HG02571 (cell line): Measurements from ENCODE around the gene PYROXD2.

Experiments
- ATAC-seq: cut with Tn5 transposase; IDR thresholded peaks from one replicate; pipeline ENCODE4 v1.9.1; 2021; ENCODE audit warnings: mild to moderate bottlenecking, moderate library complexity; ENCODE audit not compliant: unreplicated experiment

The PYROXD2 gene

GRCh38 chr10:98416606-98417388, 1.8 kb upstream of the PYROXD2 start:
- no peak for ATAC-seq

- no peak for ATAC-seq
These were observed 743 bp upstream of the PYROXD2 start for GRCh38 chr10:98415731-98416119.

DNA sequence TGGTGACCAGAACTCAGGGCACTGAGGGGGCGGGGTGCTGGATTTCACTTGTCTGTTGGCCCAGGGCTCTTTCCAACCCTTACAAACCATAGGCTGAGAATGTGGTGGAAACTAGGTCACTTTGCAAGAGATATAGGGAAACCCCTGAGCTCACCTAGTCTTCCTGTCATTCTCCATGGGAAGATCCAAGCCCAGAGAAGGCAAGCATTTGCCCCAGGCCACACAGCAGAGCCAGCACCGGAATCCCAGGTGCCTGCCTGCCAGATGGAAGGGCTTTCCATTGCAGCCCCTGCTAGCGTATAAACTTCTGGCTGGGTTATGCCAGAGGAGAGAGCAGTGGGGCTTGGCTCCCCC, 427 bp downstream of the PYROXD2 start:
- ATAC-seq: no peak

GRCh38 chr10:98411768-98412167, 3.2 kb downstream of the PYROXD2 start:
- ATAC-seq: no peak

- ATAC-seq: no peak
These were observed 3.8 kb downstream of the PYROXD2 start for GRCh38 chr10:98411166-98411565.

DNA sequence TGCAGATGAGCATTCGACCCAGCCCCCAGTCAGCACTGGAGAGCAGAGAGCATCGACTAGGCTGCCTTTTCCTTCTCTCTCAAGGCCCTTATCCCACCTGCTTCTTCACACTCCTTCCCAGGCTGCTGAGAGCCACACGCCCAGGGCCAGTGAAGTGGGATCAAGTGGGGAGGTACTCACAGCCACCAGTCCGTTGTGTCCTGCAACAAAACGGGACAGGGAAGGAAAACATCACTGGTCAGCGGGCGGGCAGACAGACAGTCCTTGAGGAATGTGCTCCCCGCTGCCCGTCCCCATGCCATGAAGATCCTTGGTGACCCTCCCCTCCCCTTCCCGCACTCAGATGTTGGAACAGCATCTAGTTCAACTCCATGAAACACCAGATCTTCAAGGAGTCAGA, 4.2 kb downstream of the PYROXD2 start:
- no peak for ATAC-seq

- ATAC-seq: no peak
These were observed 4.7 kb downstream of the PYROXD2 start for GRCh38 chr10:98410135-98410743.

GRCh38 chr10:98408799-98409198, 6.2 kb downstream of the PYROXD2 start:
- no peak for ATAC-seq

GRCh38 chr10:98407744-98408241, 7.2 kb downstream of the PYROXD2 start:
- ATAC-seq: no peak

GRCh38 chr10:98407017-98407743, 7.8 kb downstream of the PYROXD2 start:
- ATAC-seq: no peak

DNA sequence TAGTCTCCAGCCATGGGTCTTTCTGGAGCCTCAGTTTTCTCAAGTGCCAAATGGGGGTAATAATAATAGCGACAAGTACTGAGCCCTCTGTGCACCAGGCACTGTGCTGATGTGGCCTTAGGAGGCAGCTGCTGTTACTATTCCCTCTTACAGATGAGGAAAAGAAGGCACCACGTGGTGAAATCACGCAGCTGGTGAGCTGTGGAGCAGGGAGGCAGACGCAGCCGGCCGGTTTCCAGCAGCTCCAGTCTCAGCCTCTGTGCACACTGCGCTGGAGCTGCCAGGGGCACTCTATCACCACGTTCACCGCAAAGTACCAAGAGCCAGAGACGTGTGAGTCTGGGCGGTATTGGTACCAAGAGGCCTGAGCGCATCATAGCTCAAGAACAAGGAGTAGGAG, 9.6 kb downstream of the PYROXD2 start:
- ATAC-seq: no peak

- peak; percentile 49 for ATAC-seq
These were observed 10.2 kb downstream of the PYROXD2 start for GRCh38 chr10:98404571-98405359.

DNA sequence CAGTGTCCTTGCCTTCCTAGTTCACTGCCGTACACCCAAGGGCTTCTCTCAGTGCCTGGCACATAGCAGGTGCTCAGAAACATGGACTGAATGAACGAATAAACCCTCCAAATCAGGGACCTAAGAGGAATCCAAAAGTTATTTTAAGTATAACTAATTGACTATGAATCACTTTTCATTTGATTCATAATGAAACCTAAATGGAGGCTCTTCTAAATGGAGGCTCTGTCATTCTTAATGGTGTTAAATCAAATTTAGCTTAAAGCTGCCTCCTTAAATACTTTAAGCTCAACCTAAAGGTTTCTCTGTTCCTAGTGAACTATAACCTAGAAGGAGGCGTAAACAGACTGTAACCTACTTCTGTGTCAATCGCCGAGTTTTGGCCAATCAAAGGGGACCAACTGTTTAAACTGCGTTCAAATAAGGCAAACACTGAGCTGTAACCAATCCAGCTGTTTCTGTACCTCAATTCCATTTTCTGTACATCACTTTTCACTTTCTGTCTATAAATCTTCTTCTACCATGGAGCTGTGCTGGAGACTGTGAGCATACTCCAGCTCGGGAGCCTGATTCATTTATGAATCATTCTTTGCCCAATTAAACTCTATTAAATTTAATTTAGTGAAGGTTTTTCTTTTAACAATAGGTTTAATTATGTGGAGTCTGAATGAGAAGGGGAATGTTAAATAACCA, 11.0 kb downstream of the PYROXD2 start:
- no peak for ATAC-seq

DNA sequence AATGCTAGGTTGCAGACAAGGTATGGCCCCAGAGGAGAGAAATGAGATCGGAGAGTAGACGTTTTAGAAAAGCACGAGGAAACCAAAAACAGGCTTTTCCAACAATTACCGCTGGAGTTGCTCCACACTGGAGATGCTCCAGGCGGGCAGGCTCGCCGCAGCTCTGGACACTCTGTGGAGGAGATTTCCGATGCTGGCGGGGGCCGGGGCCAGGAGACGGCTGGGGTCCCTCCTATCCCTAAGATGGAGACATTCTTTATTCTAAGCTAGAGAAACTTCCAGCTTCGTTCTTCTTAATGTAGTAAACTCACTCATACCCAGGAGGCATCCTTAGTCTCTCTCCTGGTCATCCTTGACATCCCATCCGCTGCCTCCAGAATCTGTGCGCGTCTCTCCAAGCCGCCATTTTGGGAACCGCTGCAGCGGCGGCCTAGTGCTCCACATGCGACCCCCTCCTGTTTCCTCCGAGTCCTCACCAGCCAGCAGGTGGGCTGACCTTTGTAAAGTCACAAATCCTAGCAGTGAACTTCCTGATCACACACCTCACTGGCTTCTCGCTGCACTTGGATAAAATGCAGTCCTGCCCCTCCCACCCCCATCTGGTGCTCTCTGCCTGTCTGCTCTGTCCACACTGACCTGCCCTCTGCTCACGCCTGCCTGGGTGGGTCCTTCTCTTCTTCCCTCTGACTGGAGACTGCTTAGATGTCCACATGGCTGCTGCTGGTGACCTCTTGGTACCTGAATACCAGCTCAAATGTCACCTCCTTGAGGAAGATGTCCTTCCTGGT, 11.9 kb downstream of the PYROXD2 start:
- ATAC-seq: no peak

- no peak for ATAC-seq
These were observed 12.5 kb downstream of the PYROXD2 start for GRCh38 chr10:98402478-98402877.

GRCh38 chr10:98400482-98400881, 14.5 kb downstream of the PYROXD2 start:
- no peak for ATAC-seq

GRCh38 chr10:98399784-98400183, 15.2 kb downstream of the PYROXD2 start:
- no peak for ATAC-seq

- ATAC-seq: no peak
These were observed 17.8 kb downstream of the PYROXD2 start for GRCh38 chr10:98397089-98397600.
